DMS114 treated with DMSO at 0.1 percent for 48 hours (cell line): ENCODE results near the gene MGP.

Experiments
- DNase-seq: peaks from one replicate; lab custom pipeline; 2025; ENCODE audit not compliant: unreplicated experiment; lab: John Stamatoyannopoulos, UW

MGP gene

DNA sequence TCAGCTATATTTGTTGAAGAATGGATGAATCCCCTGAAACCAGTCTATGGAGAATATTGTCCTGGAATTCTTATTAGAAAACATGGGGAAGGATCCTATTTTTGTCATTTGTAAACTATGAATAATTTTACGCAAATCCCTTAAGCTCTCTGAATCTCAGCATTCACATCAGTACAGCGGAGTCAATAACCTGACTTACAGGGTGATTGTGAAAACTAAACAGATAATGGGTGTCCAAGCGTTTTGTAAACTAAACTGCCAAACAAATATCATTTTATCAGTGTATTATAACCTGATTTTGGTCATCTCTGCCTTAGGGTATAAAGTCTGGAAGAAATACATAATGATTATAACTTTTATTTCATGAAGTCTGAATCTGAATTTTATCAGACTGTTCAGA lies 52.3 kb downstream of the MGP start:
- no peak for DNase-seq
